ENCODE results near the gene ZBTB46. TPM values are rescaled to one million over a fixed set of nuclear protein-coding genes. Genes with fewer than 3 reads are reported as not detected.
"Not testable (repeated sequence)": the region's sequence is repeated elsewhere in the genome, so short reads cannot be mapped to it uniquely, and the experiment has no call there.

ZBTB46 gene
- total RNA-seq, 2 donors from 2014 or later, result 6.8 to 11.9 TPM

DNA sequence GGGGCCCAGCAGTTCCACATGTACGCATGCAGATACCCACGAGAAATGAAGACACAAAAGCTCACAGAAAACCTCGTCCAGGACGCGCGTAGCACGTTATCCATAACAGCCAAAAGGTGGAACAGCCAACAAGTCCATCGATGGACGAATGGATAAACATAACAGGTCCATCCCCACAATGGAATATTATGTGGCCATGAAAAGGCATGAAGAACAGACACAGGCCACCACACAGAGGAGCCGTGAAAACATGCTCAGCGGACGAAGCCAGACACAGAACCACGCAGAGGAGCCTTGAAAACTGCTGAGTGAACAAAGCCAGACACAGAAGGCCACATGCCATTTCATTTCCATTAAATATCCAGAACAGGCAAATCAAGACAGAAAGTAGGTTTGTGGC, 53.5 kb downstream of the ZBTB46 start:
- intact Hi-C loops (cut with DNase I), result no loop called here
- no peak for DNase-seq (ENCODE audit: low spot score)

DNA sequence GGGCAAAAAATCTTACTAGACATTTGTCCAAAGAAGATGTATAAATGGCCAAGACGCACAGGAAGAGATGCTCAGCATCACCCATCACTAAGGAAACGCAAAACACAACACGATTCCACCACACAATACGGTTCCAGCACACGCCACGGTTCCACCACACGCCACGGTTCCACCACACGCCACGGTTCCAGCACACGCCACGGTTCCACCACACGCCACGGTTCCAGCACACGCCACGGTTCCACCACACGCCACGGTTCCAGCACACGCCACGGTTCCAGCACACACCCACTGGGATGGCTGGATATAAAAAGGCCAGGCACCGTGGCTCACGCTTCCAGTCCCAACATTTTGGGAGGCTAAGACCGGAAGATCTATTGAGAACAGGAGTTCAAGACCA, 54.2 kb downstream of the ZBTB46 start:
- intact Hi-C loops (cut with DNase I); DNase-seq (ENCODE audit: low spot score): not testable (repeated sequence)

DNA sequence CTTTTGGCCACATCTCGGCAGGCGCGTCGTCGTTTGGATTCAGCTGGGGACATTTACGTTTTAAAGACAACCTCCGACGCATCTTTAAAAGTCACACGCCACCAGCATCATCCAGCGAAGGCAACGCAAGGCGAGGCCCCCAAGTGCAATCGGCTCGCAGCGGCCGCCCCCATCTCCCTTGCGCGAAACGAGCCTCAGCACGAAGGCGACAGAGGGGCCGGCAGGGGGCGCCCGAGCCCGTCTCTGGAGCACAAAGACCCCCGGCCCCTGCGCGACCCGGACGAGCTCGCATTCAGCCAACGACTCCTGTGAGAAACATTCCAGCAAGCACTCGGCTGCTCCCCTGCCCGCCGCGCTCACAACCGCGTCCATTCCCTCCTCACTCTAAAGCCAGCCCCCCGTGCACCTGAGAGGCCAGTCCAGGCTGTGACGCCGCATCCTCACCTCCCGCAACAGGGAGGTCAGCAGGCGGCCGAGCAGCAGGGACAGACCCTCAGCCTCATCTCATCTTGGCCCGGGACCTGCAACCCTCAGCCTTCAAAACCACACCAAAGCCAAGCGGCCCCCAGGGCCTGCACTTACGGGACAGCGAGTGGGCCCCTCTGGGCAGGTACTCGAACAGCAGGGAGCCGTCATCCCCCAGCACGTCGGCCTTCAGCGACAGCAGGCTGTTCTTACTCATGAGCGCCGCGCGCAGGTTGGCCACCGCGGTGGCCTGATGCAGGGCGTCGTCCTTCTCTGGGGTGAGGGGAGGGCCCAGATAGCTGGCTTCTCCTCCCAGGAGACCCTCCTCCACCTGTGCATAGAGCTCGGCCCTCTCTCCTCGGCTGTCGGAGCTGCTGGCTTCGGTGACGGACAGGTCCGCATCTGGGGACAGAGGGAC, 55.7 kb downstream of the ZBTB46 start:
- DNase-seq (ENCODE audit: low spot score), result no peak
- intact Hi-C loops (cut with DNase I), result no loop called here

DNA sequence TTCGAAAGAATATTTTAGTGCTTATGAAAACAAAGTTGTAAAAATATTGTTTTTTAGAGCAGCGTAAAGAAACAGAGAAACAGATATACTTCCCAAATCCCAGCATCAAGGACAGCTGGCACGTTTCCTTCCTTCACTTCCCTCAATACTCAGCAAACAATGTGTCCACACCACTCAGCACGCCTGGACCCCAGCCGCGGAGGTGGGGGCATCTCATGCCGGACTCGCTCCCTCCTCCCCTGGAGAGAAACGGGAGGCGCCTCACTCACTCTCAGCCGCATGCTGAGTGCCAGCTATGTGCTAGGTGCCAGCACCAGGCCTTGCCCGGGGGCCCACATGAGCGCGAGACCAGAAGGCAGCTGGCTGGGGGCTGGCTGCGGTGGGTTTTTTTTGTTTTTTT, 56.8 kb downstream of the ZBTB46 start:
- DNase-seq (ENCODE audit: low spot score), result no peak
- intact Hi-C loops (cut with DNase I), result no loop called here

- no peak for DNase-seq (ENCODE audit: low spot score)
- intact Hi-C loops (cut with DNase I), result no loop called here
Observed at GRCh38 chr20:63773571-63774241, 57.4 kb downstream of the ZBTB46 start.

- DNase-seq (ENCODE audit: low spot score), result no peak
- intact Hi-C loops (cut with DNase I), result no loop called here
Observed at GRCh38 chr20:63772781-63773518, 58.1 kb downstream of the ZBTB46 start.

DNA sequence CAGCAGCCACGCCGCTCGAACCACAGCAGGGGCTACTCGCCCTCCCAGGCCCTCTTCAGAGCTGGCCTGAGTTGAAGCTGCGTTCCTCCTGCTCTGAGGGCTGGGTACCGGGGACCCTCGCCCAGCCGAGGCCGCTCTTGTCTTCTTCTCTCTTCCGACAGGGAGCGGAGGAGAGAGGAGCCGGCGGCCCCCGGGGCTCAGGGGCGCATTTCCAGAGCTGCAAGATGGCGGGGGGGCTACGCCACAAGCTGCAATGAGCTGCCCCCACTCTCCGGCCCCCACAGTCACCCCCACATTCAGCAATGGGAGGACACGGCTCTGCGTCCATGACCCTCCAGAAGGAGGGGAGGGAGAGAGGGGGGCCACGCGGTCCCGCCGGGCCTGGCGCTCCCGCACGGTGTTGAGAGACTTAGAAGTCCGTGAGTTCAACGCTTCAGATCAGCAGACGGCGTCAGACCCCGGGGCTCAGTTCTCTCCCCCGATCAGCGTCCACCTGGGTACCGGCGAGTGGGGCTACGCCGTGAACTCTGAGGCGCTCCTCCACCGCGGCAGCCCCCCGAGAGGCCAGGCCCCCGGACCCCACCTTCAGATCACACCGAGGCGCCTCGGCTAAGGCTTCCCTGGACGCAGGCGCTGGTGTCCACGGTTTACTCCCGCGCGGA, 59.9 kb downstream of the ZBTB46 start:
- intact Hi-C loops (cut with DNase I), result no loop called here
- DNase-seq (ENCODE audit: low spot score), result no peak

DNA sequence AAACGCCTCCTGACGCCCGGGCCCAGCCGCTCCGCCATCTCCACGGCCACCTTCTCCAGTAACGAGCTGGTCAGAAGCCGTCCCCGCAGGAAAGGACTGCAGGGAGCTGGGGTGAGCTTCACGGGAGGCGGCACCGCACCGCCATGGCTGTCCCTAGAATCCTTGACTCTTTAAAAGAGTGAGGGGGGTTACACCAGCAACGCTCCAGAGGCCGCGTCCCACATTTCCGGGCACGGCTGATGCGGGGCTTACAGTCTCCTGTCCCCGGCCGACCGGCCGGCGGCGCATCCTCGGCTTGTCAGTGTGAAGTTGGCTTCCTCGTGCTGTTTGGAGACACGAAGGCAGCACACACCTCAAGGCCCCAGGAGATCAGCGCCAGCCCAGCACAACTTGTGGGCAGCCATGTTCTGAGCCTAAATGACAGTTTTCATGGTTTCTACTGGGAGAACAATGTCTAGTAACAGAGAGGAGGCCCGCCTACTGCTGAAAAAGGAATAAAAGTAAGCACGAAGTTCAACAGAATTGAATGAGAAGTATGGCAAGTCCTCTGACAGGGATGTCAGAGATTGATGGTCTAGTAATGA, 61.1 kb downstream of the ZBTB46 start:
- intact Hi-C loops (cut with DNase I), result no loop called here
- DNase-seq (ENCODE audit: low spot score), result no peak

- DNase-seq (ENCODE audit: low spot score), result no peak
Observed at GRCh38 chr20:63768591-63769515, 62.2 kb downstream of the ZBTB46 start.

GRCh38 chr20:63767886-63768285, 63.2 kb downstream of the ZBTB46 start:
- no peak for DNase-seq (ENCODE audit: low spot score)
- intact Hi-C loops (cut with DNase I), result no loop called here

More at GRCh38 chr20:63768591-63769515, 62.2 kb downstream of the ZBTB46 start:
- intact Hi-C loops (cut with DNase I), result no loop called here

GRCh38 chr20:63767456-63767855, 63.6 kb downstream of the ZBTB46 start:
- intact Hi-C loops (cut with DNase I), result no loop called here
- no peak for DNase-seq (ENCODE audit: low spot score)

DNA sequence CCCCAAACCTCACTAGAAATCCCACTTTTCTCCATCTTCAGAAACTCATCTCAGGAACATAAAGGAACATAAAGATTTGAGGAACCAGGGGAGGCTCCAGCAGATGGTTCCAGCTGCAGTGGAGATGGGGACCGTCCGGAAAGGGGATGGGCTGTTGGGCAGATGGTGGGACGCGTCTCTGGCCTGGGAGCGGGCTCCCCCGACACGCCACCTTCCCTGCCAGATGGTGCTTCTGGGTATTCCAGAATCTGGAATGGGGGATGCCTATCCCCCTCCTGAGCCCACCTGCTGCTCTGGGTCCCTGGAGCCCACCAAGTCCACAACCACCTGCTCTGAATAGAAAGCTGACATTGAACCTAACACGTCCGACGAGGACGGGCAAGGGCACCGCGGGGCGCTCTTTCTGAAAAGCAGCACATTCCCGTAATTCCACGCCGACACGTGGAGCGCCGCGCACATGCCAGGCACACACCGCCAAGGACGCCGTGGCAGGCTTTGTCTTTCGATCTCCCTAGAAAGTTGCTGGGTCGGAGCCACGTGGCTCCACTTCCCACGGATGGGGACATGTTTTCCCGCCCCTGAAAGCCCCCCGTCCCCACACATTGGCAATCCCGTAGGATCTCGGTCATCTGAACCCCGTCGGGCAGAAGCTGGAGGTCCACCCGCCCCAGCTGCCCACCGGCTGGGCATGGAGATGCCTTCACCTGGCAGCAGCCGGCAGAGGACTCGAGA, 64.2 kb downstream of the ZBTB46 start:
- intact Hi-C loops (cut with DNase I), result no loop called here
- DNase-seq (ENCODE audit: low spot score), result no peak

DNA sequence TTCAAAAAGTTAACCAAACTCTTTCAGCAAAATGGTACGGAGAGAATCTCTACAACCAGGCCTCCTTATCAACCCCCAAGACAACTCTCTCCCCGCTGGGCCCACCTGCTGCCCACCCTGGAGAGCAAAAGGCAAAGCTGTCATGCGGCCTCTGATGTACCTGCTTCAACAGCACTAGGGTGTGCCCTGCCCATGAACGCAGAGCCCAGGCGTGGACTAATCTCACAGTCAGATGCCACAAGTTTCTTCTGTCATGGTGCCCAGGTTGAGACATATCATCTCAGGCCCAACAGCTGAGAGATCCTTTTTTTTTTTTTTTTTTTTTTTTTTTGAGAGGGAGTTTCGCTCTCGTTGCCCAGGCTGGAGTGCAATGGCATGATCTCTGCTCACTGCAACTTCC, 65.2 kb downstream of the ZBTB46 start:
- intact Hi-C loops (cut with DNase I), result no loop called here

GRCh38 chr20:63765082-63765873, 65.8 kb downstream of the ZBTB46 start:
- DNase-seq (ENCODE audit: low spot score), result no peak
- intact Hi-C loops (cut with DNase I), result no loop called here

More for the DNA sequence above, 65.2 kb downstream of the ZBTB46 start:
- DNase-seq (ENCODE audit: low spot score), result no peak

GRCh38 chr20:63759377-63759901, 71.6 kb downstream of the ZBTB46 start:
- intact Hi-C loops (cut with DNase I), result no loop called here
- no peak for DNase-seq (ENCODE audit: low spot score)

GRCh38 chr20:63758152-63758551, 72.9 kb downstream of the ZBTB46 start:
- DNase-seq (ENCODE audit: low spot score), result no peak
- intact Hi-C loops (cut with DNase I), result no loop called here

GRCh38 chr20:63756648-63756991, 74.4 kb downstream of the ZBTB46 start:
- intact Hi-C loops (cut with DNase I), result no loop called here
- DNase-seq (ENCODE audit: low spot score), result no peak

All from posterior vena cava (tissue), 2 donors.